ENCODE results near the gene PALLD. TPM values are rescaled to one million over a fixed set of nuclear protein-coding genes. Genes with fewer than 3 reads are reported as not detected.

Gene PALLD
- total RNA-seq, 1 experiment from 2014 or later: 6.5 TPM

GRCh38 chr4:168623011-168623410, 126.2 kb downstream of the PALLD start:
- H3K27me3 ChIP-seq (ENCODE audit: control insufficient read depth, insufficient read depth, low read length): no peaks in the 10 kb centered on the region
- CTCF ChIA-PET: no interaction called here
- H3K36me3 ChIP-seq (ENCODE audit: control insufficient read depth, insufficient read depth, low read length): no peaks in the 10 kb centered on the region
- DNase-seq (ENCODE audit: low read depth, low spot score): no peak
- no peak for ATAC-seq
- BruUV-seq (replicated peaks): no TSS peak
- H3K4me3 ChIP-seq (ENCODE audit: low read depth in 2 of 2, low read length in 2 of 2): no peak overlapping the region
- POLR2A ChIA-PET: no interaction called here
- H3K4me1 ChIP-seq (ENCODE audit: control insufficient read depth, insufficient read depth, low read length): no peaks in the 10 kb centered on the region
- in situ Hi-C loops (cut with HindIII; ENCODE audit: low pct_unique_long_range_greater_than_20kb, low sequenced_read_pairs): no loop called here
- no peak overlapping the region for H3K27ac ChIP-seq (ENCODE audit: low read length)
- intact Hi-C loops (cut with micrococcal nuclease; ENCODE audit: unreplicated experiment): no loop called here
- H3K9me3 ChIP-seq (ENCODE audit: control insufficient read depth, insufficient read depth, low read depth, low read length): no peaks in the 10 kb centered on the region
- no peak for TF ChIP-seq POLR2AphosphoS5 (IDR thresholded peaks at IDR 0.05; ENCODE audit: low read depth, low read length)
- no peak for TF ChIP-seq CTCF (IDR thresholded peaks at IDR 0.05)
- no peak for TF ChIP-seq REST (IDR thresholded peaks at IDR 0.05; ENCODE audit: insufficient read depth in 1 of 2, low read depth in 2 of 2, low read length in 1 of 2)
- TF ChIP-seq TCF7L2 (IDR thresholded peaks at IDR 0.05; ENCODE audit: low read depth, low read length): no peak
- no peak for TF ChIP-seq SIN3A (IDR thresholded peaks at IDR 0.05; ENCODE audit: borderline replicate concordance, insufficient read depth, low read depth, low read length)

GRCh38 chr4:168623484-168623883, 126.6 kb downstream of the PALLD start:
- ChIA-PET POLR2A (no interaction called here), CTCF (no interaction called here)
- Histone ChIP-seq H3K4me3 (ENCODE audit: low read depth in 2 of 2, low read length in 2 of 2) (no peak overlapping the region), H3K9me3 (ENCODE audit: control insufficient read depth, insufficient read depth, low read depth, low read length) (no peaks in the 10 kb centered on the region), H3K27ac (ENCODE audit: low read length) (no peak overlapping the region), H3K27me3 (ENCODE audit: control insufficient read depth, insufficient read depth, low read length) (no peaks in the 10 kb centered on the region), H3K4me1 (ENCODE audit: control insufficient read depth, insufficient read depth, low read length) (no peaks in the 10 kb centered on the region), H3K36me3 (ENCODE audit: control insufficient read depth, insufficient read depth, low read length) (no peaks in the 10 kb centered on the region)
- no peak for DNase-seq (ENCODE audit: low read depth, low spot score)
- in situ Hi-C loops (cut with HindIII; ENCODE audit: low pct_unique_long_range_greater_than_20kb, low sequenced_read_pairs): no loop called here
- ATAC-seq: no peak
- BruUV-seq (replicated peaks): no TSS peak
- intact Hi-C loops (cut with micrococcal nuclease; ENCODE audit: unreplicated experiment): no loop called here
- TF ChIP-seq SIN3A (IDR thresholded peaks at IDR 0.05; ENCODE audit: borderline replicate concordance, insufficient read depth, low read depth, low read length): no peak
- TF ChIP-seq TCF7L2 (IDR thresholded peaks at IDR 0.05; ENCODE audit: low read depth, low read length): no peak
- no peak for TF ChIP-seq POLR2AphosphoS5 (IDR thresholded peaks at IDR 0.05; ENCODE audit: low read depth, low read length)
- no peak for TF ChIP-seq REST (IDR thresholded peaks at IDR 0.05; ENCODE audit: insufficient read depth in 1 of 2, low read depth in 2 of 2, low read length in 1 of 2)
- no peak for TF ChIP-seq CTCF (IDR thresholded peaks at IDR 0.05)

All from Panc1 (cell line).